LoVo (cell line): ENCODE data around the gene ERO1B.
A peak's percentile ranks its signal among the peaks of the same experiment; 100 is the strongest.

Experiments
- DNase-seq: peaks from one replicate; pipeline ENCODE4 v3.0.0-alpha.2; 2016; ENCODE audit warnings: low spot score

ERO1B gene

DNA sequence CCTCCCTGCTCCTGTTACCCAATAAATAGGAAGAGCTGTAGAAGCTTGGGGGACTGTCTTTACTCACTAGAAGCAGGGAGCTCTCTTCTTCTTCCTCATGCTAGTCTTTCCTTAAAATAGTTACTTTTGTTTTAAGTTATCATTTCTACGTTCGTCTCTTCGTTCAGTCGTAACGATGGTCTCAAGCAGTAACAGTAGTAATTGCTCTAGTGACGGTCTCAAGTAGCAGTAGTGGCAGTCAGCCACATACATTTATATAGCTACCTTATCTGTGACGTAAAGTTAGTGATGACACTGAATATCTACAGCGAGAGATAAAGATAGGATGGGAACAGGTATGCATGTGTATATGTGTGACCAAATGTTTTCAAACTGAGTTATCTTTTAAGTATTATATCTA is 15.4 kb upstream of the ERO1B start:
- DNase-seq = no peak

DNA sequence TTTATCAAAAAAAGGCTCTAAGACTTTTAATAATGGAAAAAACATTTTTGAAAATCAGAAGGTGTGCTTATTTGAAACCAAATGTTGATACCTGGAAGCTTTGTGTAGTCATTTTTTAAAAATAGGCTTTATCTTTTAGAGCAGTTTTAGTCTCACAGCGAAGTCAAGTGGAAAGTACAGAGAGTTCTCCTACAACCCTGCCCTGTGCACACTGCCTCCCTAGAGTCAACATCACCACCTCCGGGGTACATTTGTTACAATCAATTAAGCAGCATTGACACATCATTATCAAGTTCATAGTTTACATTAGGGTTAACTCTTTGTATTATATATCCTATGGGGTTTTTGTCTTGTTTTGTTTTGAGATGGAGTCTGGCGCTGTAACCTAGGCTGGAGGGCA is 10.7 kb upstream of the ERO1B start:
- DNase-seq = no peak

DNA sequence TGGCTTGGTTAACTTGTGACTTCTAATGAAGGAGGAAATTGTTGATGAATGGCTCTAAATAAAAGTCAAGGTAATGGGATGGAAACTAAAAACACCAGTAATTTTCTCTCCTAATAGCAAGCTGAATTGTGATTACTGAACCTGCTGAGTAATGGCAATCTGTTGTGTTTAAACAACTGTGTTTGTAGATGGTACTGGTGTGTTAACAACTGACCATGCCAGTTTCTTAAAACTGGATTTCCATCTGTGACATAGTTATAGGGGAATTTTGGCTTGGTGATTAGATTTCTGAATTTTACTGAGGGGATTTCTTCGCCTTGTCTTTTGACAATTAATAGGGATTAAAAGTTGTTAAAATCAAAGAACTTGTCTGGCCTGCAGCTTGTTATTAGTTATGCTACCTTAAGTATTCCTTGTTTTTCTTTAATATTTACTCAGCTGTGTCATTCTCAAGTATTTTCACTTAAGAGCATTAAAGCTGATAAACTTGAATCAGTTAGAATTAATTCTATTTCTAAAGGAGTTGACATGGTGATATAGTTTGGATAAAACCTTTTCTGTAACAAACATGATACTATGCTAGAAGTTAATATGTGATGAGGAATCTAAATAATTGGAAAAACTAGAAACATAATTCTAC is 7.9 kb upstream of the ERO1B start:
- DNase-seq = no peak

DNA sequence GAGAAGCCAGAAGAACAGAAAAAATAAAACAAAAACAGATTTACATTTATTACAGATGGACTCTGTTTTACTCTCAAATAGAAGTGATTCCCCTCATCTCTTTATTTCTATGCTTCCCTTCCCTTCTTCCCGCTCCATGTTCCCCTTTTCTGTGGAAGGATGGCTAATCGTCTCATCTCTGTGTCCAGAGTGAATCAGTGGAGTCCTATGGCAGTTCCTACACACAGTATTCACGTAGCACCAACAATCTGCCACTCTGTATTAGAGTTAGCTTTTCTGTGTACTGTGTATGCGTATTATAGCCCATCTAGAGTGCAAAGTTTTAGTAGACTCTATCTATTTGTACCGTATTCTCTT is 6.8 kb upstream of the ERO1B start:
- no peak for DNase-seq

DNA sequence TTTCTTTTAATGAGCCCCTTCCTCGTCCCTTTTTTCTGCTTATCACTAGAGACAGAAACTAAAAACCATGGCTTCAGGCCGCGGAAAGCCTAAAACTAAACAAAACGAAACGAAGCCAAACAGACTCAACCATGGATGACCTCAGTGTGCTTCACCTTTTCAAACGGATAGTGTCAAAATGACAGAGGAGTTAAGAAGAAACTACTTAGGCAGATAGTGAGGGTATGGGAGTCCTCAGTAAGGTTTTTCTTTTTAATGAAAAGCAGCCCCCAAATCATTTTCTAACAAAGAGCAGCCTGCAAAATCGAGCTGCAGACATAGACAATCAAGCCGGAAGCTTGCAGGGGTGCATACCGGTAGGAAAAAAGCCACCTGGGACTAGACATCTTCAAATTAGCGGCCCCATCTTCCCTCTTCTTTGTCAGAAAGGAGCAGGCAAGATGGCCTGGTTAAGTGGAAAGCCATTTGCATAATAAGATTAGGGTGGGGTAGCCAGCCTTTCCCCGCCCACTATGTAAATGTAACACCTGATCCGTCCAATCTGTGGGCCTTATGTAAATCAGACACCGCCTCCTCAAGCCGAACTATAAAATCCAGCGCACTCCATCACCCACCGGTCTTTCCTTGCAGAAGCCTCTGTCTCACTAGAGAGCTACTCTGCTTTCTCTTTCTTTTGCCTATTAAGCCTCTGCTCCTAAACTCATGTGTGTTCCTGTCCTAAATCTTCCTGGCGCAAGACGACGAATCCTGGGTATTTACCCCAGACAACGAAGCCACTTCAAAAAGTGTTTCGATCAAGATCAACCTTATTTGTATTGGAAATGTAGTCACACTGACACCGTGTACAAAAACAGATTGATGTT is 6.2 kb upstream of the ERO1B start:
- no peak for DNase-seq

DNA sequence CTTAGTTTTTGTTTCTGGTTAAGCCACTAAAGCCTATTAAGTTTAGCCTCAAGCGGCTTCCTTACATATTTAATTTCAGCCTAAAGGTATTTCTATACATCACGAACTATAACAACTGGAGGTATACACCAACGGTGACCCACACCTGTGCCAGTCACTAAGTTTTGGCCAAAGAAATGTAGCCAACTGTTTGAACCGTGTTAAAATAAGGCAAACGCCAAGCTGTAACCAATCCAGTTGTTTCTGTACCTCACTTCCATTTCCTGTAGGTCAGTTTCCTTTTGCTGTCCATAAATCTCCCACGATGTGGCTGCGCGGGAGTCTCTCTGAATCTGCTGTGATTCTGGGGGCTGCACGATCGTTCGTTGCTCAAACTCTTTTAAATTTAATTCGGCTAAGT is 5.6 kb upstream of the ERO1B start:
- no peak for DNase-seq

DNA sequence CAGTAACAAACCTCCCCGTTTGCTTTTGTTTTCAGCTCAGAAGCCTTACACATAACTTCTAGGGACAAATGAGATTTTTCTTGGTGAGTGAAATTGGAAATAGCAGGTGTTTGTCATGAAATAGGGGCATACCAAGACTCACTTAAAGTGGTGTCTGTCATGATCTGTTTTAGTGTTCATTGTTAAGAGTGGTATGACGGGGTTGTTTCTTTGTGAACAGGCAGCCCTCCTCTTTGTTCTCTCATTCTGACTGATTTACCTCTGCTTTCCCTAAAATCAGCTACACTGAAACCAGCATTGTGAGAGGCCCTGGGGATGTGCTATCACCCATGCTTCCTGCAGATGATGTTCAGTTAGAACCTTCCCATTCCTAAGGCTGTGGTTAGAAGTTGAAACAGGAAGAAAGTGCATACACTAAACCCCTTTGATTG is 2.5 kb upstream of the ERO1B start:
- DNase-seq = no peak

DNA sequence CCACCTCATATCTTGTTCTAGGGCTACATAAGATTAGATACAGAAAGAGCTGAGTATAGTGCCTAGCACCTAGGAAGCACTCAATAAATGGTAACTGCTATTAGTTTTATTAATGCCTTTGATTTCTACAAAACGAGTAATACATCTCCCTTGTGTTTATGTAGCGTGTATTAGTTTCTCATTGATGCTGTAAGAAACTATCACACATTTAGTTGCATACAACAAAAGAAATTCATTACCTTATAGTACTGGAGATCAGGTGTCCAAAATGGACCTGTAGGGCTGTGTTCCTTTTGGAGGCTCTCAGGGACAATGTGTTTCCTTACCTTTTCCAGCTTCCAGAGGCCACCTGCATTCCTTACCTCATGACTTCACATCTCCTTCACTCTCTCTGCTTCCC is 961 bp upstream of the ERO1B start:
- DNase-seq = no peak

DNA sequence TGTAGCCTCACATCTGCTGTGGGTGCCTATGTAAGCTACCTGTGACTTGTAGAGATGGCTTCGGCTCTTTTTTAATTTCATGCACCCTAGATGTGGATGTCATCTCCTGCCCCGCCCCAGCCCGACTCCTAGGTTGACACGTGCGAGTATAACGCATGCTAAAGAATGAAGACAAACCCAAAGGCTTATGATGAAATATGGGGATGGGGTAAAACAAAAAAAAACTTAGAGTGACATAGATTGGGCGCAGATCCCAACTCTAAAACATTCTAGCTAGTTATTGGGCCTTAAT is 613 bp upstream of the ERO1B start:
- no peak for DNase-seq

DNA sequence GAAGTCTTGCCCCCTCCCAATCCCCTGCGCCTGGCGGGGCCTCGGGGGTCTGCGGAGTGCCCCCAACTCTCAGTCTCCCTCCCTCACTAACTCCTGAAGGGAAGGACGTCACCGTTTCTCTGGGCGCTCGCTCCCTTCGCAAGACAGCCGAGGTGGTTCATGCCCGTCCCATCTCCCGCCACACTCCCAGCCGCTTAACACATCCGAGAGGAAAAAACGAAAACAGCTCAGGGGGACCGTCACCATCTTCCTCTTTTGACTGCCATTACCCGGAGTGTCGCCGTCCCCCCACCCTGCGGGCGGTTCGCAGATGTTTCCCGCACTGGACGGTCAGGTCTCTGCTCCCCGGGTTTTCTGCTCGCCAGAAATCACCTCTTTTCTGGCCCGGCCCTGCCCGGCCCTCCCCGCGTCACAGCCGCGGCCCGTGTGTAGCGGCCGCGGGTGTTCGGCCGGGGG is 532 bp downstream of the ERO1B start:
- DNase-seq = peak; percentile 3

DNA sequence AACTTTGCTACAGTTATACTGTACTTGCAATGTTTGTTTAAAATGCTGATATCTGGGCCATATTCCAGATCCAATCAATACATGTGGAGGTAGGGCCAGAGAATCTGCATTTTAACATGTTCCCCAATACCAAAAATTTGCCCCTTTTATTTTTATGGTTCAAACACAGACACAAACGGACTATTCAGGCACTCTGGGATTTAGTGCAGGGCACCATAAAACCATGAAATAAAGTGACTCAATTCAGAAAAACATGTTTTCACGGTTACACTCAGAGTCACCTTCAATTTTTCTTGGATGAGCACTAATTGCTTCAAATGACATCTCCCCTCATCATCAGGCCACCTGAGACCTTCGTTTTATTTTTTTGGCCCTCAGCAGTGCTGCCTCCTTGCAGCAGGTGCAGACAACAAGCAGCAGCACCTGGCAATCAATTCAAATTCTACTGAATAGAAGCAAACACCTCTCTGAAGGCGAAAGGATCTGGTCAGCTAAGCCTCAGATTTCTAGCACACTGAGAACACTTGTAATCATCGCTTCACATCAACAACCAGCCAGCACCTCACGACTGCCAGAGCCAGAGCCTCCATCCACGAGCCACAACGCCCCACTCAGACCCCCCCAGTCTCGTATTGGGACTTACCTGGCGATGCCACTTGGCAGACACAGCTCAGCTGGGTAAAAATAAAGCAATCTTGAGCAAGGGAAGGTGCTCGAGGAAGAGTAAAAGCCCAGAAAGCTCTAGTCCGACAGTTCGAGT is 1.1 kb downstream of the ERO1B start:
- DNase-seq = no peak

DNA sequence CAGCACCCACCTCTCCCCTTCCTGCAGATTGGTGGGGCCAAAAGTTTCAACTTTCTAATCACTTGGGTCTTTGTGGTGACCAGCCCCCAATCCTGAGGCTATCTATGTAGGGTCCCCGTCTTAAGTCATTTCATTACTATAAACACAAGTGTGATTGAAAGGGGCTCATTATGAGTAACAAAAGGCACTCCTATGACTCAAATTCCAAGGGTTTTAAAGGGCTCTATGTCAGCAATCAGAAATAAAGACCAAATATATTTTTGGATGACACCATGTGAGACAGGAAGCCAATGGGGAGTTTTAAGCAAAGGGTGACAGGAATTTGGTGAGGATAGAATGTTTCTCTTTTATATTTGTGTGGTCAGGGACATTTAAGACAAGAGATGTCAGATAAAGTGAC is 6.2 kb downstream of the ERO1B start:
- DNase-seq = no peak

DNA sequence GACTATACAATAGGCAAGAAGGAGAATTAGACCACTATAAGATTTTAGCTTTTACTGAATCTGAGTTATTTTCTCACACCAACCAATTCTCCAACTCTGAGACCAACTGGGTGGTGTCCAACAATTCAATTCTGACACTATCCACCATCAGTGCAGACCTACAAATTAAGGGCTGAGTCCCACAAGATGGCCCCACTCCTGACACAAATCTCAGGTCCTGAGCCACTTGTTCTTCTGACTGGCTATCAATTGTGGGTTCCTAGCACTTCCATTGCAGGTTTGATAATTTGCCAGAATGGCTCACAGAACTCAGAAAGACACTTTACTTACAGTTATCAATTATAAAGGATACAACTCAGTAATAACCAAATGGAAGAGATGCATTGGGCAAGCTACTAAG is 6.7 kb downstream of the ERO1B start:
- no peak for DNase-seq

DNA sequence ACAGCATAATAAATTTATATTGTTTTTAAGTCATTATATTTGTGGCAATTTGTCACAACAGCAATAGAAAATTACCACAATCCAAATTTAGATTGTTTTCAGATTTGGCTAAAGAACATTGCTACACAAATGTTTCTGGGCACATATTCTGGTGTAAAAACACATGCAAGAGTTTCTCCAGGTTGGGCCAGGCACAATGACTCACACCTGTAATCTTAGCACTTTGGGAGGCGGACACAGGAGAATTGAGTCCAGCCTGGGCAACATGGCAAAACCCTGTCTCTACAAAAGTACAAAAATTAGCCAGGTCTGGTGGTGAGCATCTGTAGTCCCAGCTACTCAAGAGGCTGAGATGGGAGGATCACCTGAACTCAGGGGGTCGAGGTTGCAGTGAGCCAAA is 8.4 kb downstream of the ERO1B start:
- no peak for DNase-seq

DNA sequence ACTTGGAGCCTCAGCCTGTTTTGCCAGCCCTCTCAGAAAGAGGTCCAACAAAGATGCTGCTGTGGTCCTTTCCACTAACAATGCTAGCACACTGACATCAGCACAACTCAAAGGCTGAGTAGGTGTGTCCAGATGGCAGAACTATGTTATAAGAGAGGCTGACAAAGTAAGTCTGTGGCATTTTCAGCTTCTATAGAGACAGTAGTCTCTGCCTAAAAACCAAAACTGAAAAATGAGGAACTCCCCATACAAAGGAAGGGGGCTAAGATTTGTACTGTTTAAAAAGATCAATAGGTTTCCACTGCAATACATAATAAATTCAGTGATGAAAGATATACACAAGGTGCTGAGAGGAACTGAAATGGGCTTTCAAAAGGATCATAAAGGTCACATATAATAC is 12.3 kb downstream of the ERO1B start:
- DNase-seq = no peak

DNA sequence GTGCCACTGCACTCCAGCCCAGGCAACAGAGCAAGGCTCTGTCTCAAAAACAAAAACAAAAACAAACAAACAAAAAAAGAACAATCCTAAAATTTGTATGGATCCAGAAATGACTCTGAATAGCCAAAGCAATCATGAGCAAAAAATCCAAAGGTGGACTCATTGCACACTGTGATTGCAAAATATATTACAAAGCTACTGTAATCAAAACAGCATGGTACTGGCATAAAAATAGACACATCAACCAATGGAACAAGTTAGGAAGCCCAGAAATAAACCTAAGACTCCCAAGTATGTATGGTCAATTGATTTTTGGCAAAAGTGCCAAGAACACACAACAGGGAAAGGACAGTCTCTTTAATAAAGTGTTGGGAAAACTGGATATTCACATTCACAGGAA is 19.9 kb downstream of the ERO1B start:
- no peak for DNase-seq

DNA sequence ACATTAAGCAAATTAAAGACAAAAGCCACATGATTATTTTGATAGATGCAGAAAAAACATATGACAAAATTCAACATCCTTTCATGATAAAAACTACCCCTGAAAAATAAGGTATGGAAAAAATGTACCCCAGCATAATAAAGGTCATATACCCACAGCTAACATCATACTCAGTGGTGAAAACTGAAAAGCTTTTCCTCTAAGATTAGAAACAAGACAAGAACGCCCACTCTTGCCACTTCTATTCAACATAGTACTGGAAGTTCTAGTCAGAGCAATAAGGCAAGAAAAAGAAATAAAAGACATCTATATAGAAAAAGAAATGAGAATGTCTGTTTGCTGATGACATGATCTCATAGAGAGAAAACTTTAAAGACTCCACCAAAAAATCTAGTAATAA is 20.7 kb downstream of the ERO1B start:
- no peak for DNase-seq

DNA sequence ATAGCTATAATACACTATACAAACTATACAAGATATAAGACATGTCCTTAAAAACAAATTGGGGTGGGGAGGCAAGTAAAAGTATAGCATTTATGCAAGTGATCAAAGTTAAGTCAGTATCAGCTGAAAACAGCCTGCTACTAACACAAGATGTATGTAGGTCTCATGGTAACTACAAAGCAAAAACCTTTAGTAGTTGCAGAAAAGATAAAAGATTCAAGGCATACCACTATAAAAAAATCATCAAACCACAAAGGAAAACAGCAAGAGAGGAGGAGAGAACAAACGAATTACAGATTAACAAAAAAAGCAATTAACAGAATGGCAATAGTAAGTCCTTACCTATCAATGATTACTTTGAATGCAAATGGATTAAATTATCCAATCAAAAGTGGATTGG is 22.7 kb downstream of the ERO1B start:
- DNase-seq = no peak

DNA sequence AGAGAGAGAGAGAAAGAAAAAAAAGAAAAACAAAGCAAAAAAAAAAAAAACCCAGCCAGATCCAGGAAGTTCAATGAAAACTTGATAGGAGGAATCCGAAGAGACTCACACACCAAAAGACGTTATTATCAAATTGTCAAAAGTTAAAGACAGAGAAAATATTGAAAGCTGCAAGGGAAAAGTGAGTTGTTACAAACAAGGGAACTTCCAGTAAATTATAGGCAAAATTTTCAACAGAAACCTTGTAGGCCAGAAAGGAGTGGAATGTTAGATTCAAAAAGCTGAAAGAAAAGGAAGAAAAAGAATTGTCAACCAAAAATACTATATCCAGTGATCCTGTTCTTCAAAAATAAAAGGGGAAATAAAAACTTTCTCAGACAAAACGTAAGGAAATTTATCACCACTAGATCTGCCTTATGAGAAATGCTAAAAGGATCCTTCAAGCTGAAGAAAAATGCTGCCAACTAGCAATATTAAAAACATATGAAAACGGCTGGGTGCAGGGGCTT is 23.6 kb downstream of the ERO1B start:
- DNase-seq = no peak

DNA sequence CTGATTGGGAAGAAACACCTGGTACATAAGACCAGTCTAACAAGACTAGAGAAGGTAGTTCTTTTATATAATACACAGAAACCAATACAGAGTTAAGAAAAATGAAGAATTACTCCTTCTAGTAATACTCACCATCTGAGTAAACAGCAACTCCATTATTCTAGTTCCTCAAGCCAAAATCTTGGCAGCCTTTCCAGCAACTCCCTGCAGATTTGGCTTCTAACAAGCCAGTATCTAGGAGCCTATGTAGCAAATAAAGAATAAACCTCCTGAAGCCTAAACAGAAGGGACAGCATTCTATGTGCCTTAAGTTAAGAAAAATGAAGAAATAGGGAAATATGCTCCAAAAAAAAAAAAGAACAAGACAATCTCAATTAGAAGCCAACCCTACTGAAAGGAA is 24.5 kb downstream of the ERO1B start:
- no peak for DNase-seq

DNA sequence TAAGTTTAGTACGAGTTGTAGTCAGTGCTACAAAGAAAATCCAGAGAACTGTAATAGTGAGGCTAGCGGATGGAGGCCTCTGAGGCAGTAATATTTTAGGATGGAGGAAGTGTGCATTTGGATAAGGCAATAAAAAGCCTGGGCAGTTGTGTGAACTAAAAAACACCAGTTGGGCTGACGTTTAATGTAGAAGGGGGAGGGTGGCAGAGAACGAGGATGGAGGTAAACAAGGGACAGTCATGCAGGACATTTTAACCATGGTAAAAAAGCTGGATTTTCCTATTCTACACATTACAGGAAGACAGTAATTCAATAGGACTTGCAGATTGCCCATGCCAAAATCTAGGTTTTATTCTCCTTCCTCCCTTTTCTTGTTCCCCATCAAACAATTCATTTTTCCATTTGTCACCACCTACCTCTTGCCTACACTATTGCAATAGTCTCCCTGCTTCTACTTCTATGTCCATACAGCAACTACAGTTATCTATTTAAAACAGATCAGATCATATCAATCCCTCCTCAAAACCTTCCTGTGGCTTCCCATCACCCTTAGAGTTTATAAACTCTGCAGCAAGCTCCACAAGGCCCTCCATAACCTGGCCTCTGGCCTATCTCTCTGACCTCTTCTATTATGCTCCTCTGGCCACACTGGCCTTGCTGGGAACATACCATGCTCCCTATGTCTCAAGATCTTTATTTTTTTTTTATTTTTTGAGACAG is 27.7 kb downstream of the ERO1B start:
- no peak for DNase-seq

DNA sequence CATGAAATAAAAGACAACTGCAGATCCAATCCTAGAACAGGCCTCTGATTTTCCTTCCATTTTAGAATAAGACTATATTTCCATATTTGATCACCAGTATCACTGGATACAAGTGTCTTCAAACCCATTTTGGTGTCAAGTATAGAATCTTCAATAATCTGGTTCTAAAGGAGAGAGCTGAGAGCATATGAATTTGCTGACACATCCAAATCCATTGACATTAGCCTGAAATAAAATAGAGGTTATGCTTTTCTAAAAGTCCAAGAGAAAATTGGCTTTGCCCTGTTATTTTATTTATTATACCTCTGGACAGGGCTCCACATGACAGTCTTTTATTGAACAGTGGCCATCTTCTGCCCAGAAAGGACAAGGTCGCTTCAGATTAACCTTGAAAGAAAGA is 28.6 kb downstream of the ERO1B start:
- DNase-seq = no peak

DNA sequence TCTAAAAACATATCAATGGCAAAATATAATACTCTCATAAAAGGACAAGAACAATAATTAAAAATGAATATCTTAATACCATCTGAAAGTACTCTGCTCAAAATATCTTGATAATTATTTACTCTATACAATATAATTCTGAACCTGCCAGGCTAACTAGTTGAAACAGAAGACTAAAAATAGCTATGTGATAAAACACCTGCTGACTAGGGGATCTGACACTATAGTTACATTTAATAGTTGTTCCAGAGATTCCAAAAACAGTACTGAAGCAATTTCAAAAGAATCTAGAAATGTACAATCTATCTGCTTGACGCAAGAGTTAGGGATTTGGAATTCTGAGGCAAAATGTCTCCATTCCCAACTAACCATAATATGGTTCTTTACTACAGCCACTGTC is 30.2 kb downstream of the ERO1B start:
- no peak for DNase-seq
